Osteoblast (primary cell): ENCODE data around the gene ENGASE. TPM values are rescaled to one million over a fixed set of nuclear protein-coding genes. Genes with fewer than 3 reads are reported as not detected.

Source experiments
- DNase-seq: peaks from one replicate; pipeline ENCODE4 v3.0.0; 2011; ENCODE audit warnings: low spot score, mixed read lengths; ENCODE audit not compliant: insufficient read length; ENCODE audit errors: missing footprints
- H2AFZ ChIP-seq: 2 replicates; pipeline ENCODE4 v1.6.0; 2011; ENCODE audit warnings: mild to moderate bottlenecking, low read length
- H3K27ac ChIP-seq: 2 replicates; pipeline ENCODE4 v1.5.1; 2011; ENCODE audit warnings: mild to moderate bottlenecking, low read depth, low read length, moderate library complexity
- H3K27me3 ChIP-seq: 2 replicates; pipeline ENCODE4 v1.6.0; 2012; ENCODE audit warnings: mild to moderate bottlenecking, control low read depth, inconsistent platforms, low read length, moderate library complexity; ENCODE audit not compliant: insufficient read depth
- H3K36me3 ChIP-seq: 2 replicates; pipeline ENCODE4 v1.5.1; 2011; ENCODE audit warnings: mild to moderate bottlenecking, low read length, control low read depth, moderate library complexity; ENCODE audit not compliant: insufficient read depth
- H3K4me1 ChIP-seq: 2 replicates; pipeline ENCODE4 v1.5.1; 2011; ENCODE audit warnings: mild to moderate bottlenecking, low read length, control low read depth, moderate library complexity; ENCODE audit not compliant: insufficient read depth
- H3K4me2 ChIP-seq: 2 replicates; pipeline ENCODE4 v1.6.0; 2011; ENCODE audit warnings: mild to moderate bottlenecking, low read length; ENCODE audit not compliant: insufficient read depth
- H3K4me3 ChIP-seq: fragments of 200-600 bp; sonication (generic); 3 replicates; pipeline ENCODE4 v1.5.1; 2012; ENCODE audit warnings: mild to moderate bottlenecking, low read length, inconsistent platforms; ENCODE audit not compliant: insufficient read depth
- H3K79me2 ChIP-seq: 2 replicates; pipeline ENCODE4 v1.6.0; 2012; ENCODE audit warnings: mild to moderate bottlenecking, low read length, control low read depth, inconsistent platforms; ENCODE audit not compliant: insufficient read depth
- H3K9me3 ChIP-seq: 2 replicates; pipeline ENCODE4 v1.5.1; 2011; ENCODE audit warnings: low read depth, low read length, control low read depth
- H4K20me1 ChIP-seq: 2 replicates; pipeline ENCODE4 v1.6.0; 2012; ENCODE audit warnings: mild to moderate bottlenecking, low read length, control low read depth; ENCODE audit not compliant: insufficient read depth
- total RNA-seq: library from RNA; depleted of rRNA; stranded (reverse); fragments of >200 nt; gene quantifications from 2 replicates; pipeline ENCODE4 v1.2.3, GENCODE V29; 2012
- TF ChIP-seq, protein P1 (sequence below): IDR thresholded peaks from 2 replicates; pipeline ENCODE4 v1.5.1; 2011; ENCODE audit warnings: mild to moderate bottlenecking, low read depth, low read length, moderate library complexity; ENCODE audit errors: extremely low read depth

Gene ENGASE
- total RNA-seq, 1 donor = 14.5 TPM

DNA sequence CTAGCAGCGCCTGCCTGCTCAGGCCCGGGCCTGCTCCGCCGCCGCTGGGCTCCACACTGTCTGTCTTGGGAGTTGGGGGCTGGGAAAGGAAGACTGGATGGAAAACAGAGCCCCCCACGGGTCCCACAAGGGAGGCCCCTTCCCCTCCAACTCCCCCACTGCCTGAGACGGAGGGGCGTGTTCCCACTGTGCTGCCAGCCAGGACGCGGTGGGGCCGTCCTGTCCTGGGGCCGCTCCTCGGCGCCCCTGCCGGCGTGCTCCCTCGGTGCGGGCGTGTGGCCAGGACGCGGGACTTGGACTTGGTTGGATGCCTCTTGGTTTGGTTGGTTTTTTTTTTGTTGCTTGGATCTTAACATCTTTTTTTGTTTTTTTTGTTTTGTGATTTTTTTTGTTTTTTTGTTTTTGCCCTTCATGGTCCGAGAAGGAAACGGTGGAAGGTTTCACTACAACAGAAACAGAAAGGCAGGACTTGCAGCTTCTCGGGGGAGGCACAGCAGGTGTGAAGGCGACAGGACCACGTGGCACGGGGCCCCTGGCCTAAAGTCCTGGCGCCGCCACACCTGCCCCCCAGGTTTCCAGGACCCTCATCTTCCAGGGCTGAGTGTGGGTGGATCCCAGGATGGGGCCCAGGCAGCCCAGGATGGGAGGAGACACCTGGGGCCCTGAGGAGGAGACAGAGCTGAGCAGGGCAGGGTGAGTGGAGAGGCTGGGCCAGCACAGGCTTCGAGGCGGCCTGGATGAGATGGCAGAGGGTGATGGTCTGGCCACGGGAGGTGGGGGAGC is 16.0 kb downstream of the ENGASE start:
- Histone ChIP-seq H3K4me3 (no peak overlapping the region), H3K4me2 (peak overlapping the region; percentile 13), H2AFZ (no peak overlapping the region), H3K9me3 (no peaks in the 10 kb centered on the region), H3K4me1 (no peaks in the 10 kb centered on the region), H3K79me2 (no peaks in the 10 kb centered on the region), H3K27ac (no peak overlapping the region), H3K27me3 (peaks cover 19% of the 10 kb centered on the region), H3K36me3 (no peaks in the 10 kb centered on the region), H4K20me1 (peaks cover 17% of the 10 kb centered on the region)
- TF ChIP-seq, protein P1, sequence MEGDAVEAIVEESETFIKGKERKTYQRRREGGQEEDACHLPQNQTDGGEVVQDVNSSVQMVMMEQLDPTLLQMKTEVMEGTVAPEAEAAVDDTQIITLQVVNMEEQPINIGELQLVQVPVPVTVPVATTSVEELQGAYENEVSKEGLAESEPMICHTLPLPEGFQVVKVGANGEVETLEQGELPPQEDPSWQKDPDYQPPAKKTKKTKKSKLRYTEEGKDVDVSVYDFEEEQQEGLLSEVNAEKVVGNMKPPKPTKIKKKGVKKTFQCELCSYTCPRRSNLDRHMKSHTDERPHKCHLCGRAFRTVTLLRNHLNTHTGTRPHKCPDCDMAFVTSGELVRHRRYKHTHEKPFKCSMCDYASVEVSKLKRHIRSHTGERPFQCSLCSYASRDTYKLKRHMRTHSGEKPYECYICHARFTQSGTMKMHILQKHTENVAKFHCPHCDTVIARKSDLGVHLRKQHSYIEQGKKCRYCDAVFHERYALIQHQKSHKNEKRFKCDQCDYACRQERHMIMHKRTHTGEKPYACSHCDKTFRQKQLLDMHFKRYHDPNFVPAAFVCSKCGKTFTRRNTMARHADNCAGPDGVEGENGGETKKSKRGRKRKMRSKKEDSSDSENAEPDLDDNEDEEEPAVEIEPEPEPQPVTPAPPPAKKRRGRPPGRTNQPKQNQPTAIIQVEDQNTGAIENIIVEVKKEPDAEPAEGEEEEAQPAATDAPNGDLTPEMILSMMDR = peak; percentile 36
- DNase-seq = peak; percentile 93

DNA sequence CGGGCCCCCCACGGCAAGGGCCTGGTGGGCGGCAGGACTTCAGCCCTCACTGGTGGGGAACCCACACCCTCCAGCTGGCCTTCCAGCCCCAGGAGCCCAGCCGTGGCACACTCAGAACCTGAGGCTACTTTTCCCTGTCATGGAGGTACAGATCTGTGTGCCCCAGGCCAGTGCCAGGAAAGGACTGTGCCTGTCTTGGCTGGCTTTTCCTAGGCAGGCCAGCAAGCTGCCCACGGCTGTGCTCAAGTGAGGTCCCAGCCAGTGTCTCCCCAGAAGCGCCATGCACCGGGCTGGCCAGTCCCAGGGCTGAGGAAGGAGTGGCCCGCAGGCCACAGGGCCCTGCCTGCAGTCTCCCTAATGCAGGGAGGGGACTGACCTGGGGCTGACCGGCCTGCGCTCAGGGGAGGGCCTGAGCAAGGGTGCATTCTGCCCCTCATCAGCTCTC is 16.6 kb downstream of the ENGASE start:
- DNase-seq = peak; percentile 76
- Histone ChIP-seq H3K27me3 (peaks cover 25% of the 10 kb centered on the region), H3K79me2 (no peaks in the 10 kb centered on the region), H3K27ac (no peak overlapping the region), H3K36me3 (no peaks in the 10 kb centered on the region), H3K4me1 (no peaks in the 10 kb centered on the region), H3K4me2 (no peak overlapping the region), H3K9me3 (no peaks in the 10 kb centered on the region), H4K20me1 (peaks cover 17% of the 10 kb centered on the region), H2AFZ (no peak overlapping the region), H3K4me3 (no peak overlapping the region)
- TF ChIP-seq, protein P1 = no peak

DNA sequence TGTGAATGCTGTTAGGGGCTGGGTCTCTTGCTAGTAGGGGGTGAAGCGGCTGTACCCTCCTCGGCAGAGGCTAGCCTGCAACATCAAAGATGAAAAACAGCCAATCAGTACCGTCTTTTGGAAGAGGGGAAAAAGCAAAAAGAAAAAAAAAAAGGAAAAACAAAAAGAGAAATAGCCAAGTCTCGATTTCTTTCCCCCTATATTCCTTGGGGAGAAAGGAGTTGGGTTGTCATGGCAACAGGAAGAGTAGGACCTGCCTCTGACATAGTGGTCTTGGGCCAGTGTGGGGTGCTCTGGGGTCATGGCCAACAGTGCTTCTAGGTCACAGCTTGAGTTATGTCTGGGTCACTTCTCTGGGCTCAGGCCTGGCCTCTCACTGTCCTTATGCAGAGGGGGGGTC is 17.9 kb downstream of the ENGASE start:
- Histone ChIP-seq H3K4me1 (no peaks in the 10 kb centered on the region), H3K36me3 (no peaks in the 10 kb centered on the region), H3K4me2 (no peak overlapping the region), H3K27me3 (peaks cover 32% of the 10 kb centered on the region), H3K27ac (no peak overlapping the region), H3K4me3 (no peak overlapping the region), H3K9me3 (no peaks in the 10 kb centered on the region), H4K20me1 (peaks cover 9% of the 10 kb centered on the region), H3K79me2 (no peaks in the 10 kb centered on the region), H2AFZ (no peak overlapping the region)
- TF ChIP-seq, protein P1 = no peak
- no peak for DNase-seq

DNA sequence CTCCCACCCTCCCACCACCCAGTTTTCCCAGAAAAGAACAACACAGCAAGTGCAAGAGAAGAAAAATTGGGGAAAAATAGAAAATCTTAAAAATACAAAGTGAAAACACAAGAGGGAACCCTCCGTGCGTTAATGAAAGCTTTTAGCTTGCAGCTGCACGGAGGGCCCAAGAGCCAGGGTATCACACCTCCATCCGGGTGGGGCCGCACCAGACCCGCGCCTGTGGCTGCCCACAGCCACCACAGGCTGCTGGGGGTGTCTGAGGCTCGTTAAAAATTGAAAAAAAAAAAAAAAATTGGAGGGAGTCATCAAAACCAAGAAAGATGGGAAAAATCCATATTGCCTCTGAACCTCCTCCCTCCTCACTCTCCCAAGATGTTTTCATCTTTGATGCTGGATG is 18.6 kb downstream of the ENGASE start:
- no peak for DNase-seq
- Histone ChIP-seq H3K27me3 (peaks cover 39% of the 10 kb centered on the region), H3K27ac (no peak overlapping the region), H3K4me2 (no peak overlapping the region), H3K79me2 (no peaks in the 10 kb centered on the region), H3K4me3 (no peak overlapping the region), H3K9me3 (no peaks in the 10 kb centered on the region), H4K20me1 (peaks cover 6% of the 10 kb centered on the region), H3K36me3 (no peaks in the 10 kb centered on the region), H2AFZ (no peak overlapping the region), H3K4me1 (no peaks in the 10 kb centered on the region)
- TF ChIP-seq, protein P1 = no peak
